ENCODE measurements around the gene PPM1F. TPM values are rescaled to one million over a fixed set of nuclear protein-coding genes. Genes with fewer than 3 reads are reported as not detected.

The PPM1F gene
- total RNA-seq, 1 experiment from 2014 or later, result 28.6 TPM

- TF ChIP-seq, protein P1, sequence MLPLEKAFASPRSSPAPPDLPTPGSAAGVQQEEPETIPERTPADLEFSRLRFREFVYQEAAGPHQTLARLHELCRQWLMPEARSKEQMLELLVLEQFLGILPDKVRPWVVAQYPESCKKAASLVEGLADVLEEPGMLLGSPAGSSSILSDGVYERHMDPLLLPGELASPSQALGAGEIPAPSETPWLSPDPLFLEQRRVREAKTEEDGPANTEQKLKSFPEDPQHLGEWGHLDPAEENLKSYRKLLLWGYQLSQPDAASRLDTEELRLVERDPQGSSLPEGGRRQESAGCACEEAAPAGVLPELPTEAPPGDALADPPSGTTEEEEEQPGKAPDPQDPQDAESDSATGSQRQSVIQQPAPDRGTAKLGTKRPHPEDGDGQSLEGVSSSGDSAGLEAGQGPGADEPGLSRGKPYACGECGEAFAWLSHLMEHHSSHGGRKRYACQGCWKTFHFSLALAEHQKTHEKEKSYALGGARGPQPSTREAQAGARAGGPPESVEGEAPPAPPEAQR (CRISPR knock-in tag; IDR thresholded peaks at IDR 0.05), result no peak
- no peak for TF ChIP-seq JAZF1 (CRISPR knock-in tag; IDR thresholded peaks at IDR 0.05)
- peak; percentile 71 for TF ChIP-seq TEAD1 (CRISPR knock-in tag; IDR thresholded peaks at IDR 0.05)
- TF ChIP-seq, protein P2, sequence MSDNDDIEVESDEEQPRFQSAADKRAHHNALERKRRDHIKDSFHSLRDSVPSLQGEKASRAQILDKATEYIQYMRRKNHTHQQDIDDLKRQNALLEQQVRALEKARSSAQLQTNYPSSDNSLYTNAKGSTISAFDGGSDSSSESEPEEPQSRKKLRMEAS (CRISPR knock-in tag; IDR thresholded peaks at IDR 0.05), result peak; percentile 90
- no peak for TF ChIP-seq JUN (CRISPR knock-in tag; IDR thresholded peaks at IDR 0.05)
- no peak for TF ChIP-seq NR3C1 (CRISPR knock-in tag; conservative IDR thresholded peaks at IDR 0.05; ENCODE audit: low read depth)
- peak; percentile 87; the same call in 1 of the 2 replicates for TF ChIP-seq ZNF232 (CRISPR knock-in tag; IDR thresholded peaks at IDR 0.05)
- TF ChIP-seq ARID4B (CRISPR knock-in tag; IDR thresholded peaks at IDR 0.05; ENCODE audit: borderline replicate concordance), result peak; percentile 87; the same call in 1 of the 2 replicates
- 0 out of 2 replicates have a peak, but pooled peaks have one; percentile 61 for TF ChIP-seq CREB1 (CRISPR knock-in tag; IDR thresholded peaks at IDR 0.05)
- TF ChIP-seq EMX1 (CRISPR knock-in tag; IDR thresholded peaks at IDR 0.05), result no peak
- TF ChIP-seq SP1 (CRISPR knock-in tag; conservative IDR thresholded peaks at IDR 0.05), result peak; percentile 78
- no peak for TF ChIP-seq NR1H2 (CRISPR knock-in tag; IDR thresholded peaks at IDR 0.05)
- TF ChIP-seq ATF1 (CRISPR knock-in tag; IDR thresholded peaks at IDR 0.05), result no peak
- no peak for TF ChIP-seq NR2C2 (CRISPR knock-in tag; IDR thresholded peaks at IDR 0.05)
- no peak for TF ChIP-seq ZNF263 (CRISPR knock-in tag; IDR thresholded peaks at IDR 0.05; ENCODE audit: low read depth)
- TF ChIP-seq, protein P3, sequence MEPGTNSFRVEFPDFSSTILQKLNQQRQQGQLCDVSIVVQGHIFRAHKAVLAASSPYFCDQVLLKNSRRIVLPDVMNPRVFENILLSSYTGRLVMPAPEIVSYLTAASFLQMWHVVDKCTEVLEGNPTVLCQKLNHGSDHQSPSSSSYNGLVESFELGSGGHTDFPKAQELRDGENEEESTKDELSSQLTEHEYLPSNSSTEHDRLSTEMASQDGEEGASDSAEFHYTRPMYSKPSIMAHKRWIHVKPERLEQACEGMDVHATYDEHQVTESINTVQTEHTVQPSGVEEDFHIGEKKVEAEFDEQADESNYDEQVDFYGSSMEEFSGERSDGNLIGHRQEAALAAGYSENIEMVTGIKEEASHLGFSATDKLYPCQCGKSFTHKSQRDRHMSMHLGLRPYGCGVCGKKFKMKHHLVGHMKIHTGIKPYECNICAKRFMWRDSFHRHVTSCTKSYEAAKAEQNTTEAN (CRISPR knock-in tag; IDR thresholded peaks at IDR 0.05), result peak; percentile 80; the same call in 1 of the 2 replicates
- TF ChIP-seq, protein P4, sequence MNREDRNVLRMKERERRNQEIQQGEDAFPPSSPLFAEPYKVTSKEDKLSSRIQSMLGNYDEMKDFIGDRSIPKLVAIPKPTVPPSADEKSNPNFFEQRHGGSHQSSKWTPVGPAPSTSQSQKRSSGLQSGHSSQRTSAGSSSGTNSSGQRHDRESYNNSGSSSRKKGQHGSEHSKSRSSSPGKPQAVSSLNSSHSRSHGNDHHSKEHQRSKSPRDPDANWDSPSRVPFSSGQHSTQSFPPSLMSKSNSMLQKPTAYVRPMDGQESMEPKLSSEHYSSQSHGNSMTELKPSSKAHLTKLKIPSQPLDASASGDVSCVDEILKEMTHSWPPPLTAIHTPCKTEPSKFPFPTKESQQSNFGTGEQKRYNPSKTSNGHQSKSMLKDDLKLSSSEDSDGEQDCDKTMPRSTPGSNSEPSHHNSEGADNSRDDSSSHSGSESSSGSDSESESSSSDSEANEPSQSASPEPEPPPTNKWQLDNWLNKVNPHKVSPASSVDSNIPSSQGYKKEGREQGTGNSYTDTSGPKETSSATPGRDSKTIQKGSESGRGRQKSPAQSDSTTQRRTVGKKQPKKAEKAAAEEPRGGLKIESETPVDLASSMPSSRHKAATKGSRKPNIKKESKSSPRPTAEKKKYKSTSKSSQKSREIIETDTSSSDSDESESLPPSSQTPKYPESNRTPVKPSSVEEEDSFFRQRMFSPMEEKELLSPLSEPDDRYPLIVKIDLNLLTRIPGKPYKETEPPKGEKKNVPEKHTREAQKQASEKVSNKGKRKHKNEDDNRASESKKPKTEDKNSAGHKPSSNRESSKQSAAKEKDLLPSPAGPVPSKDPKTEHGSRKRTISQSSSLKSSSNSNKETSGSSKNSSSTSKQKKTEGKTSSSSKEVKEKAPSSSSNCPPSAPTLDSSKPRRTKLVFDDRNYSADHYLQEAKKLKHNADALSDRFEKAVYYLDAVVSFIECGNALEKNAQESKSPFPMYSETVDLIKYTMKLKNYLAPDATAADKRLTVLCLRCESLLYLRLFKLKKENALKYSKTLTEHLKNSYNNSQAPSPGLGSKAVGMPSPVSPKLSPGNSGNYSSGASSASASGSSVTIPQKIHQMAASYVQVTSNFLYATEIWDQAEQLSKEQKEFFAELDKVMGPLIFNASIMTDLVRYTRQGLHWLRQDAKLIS (CRISPR knock-in tag; IDR thresholded peaks at IDR 0.05; ENCODE audit: borderline replicate concordance), result no peak
- TF ChIP-seq, protein P5, sequence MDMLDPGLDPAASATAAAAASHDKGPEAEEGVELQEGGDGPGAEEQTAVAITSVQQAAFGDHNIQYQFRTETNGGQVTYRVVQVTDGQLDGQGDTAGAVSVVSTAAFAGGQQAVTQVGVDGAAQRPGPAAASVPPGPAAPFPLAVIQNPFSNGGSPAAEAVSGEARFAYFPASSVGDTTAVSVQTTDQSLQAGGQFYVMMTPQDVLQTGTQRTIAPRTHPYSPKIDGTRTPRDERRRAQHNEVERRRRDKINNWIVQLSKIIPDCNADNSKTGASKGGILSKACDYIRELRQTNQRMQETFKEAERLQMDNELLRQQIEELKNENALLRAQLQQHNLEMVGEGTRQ (CRISPR knock-in tag; IDR thresholded peaks at IDR 0.05), result no peak
- TF ChIP-seq, protein P6, sequence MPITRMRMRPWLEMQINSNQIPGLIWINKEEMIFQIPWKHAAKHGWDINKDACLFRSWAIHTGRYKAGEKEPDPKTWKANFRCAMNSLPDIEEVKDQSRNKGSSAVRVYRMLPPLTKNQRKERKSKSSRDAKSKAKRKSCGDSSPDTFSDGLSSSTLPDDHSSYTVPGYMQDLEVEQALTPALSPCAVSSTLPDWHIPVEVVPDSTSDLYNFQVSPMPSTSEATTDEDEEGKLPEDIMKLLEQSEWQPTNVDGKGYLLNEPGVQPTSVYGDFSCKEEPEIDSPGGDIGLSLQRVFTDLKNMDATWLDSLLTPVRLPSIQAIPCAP (CRISPR knock-in tag; IDR thresholded peaks at IDR 0.05), result no peak
- TF ChIP-seq FOXJ3 (CRISPR knock-in tag; IDR thresholded peaks at IDR 0.05; ENCODE audit: borderline replicate concordance), result no peak
- TF ChIP-seq ZNF281 (CRISPR knock-in tag; IDR thresholded peaks at IDR 0.05), result 0 out of 2 replicates have a peak, but pooled peaks have one; percentile 42
- TF ChIP-seq CBFB (CRISPR knock-in tag; IDR thresholded peaks at IDR 0.05; ENCODE audit: low read depth), result no peak
Measured at GRCh38 chr22:21938071-21938822, 14.4 kb downstream of the PPM1F start (continued).
